Smooth muscle cell (in vitro differentiated cells): ENCODE results near the gene HOMER1. TPM values are rescaled to one million over a fixed set of nuclear protein-coding genes. Genes with fewer than 3 reads are reported as not detected.

Source experiments
- DNase-seq: peaks from one replicate; lab custom pipeline; 2025; ENCODE audit not compliant: unreplicated experiment; lab: John Stamatoyannopoulos, UW
- H2AFZ ChIP-seq: fragments of 200-600 bp; sonication (generic); 2 replicates; pipeline ENCODE4 v1.6.0; 2016; ENCODE audit warnings: antibody characterized with exemption, low read depth, mild to moderate bottlenecking
- H3F3A ChIP-seq: fragments of 200-600 bp; sonication (generic); 2 replicates; pipeline ENCODE4 v1.6.0; 2017; ENCODE audit warnings: antibody characterized with exemption, low read depth
- H3K27ac ChIP-seq: fragments of 200-600 bp; sonication (generic); 2 replicates; pipeline ENCODE4 v1.5.1; 2016; ENCODE audit warnings: low read depth, mild to moderate bottlenecking
- H3K27me3 ChIP-seq: fragments of 200-600 bp; sonication (generic); 2 replicates; pipeline ENCODE4 v1.6.1; 2016; ENCODE audit warnings: low read depth, mild to moderate bottlenecking
- H3K36me3 ChIP-seq: fragments of 200-600 bp; sonication (generic); 2 replicates; pipeline ENCODE4 v1.5.1; 2016; ENCODE audit warnings: low read depth
- H3K4me1 ChIP-seq: fragments of 200-600 bp; sonication (generic); 2 replicates; pipeline ENCODE4 v1.5.1; 2016; ENCODE audit warnings: low read depth
- H3K4me2 ChIP-seq: fragments of 200-600 bp; sonication (generic); 2 replicates; pipeline ENCODE4 v1.6.0; 2016; ENCODE audit warnings: mild to moderate bottlenecking
- H3K4me3 ChIP-seq: fragments of 200-600 bp; sonication (generic); 2 replicates; pipeline ENCODE4 v1.5.1; 2016; ENCODE audit warnings: mild to moderate bottlenecking
- H3K79me2 ChIP-seq: fragments of 200-600 bp; sonication (generic); 2 replicates; pipeline ENCODE4 v1.6.0; 2016; ENCODE audit warnings: low read depth, mild to moderate bottlenecking
- H3K9ac ChIP-seq: fragments of 200-600 bp; sonication (generic); 2 replicates; pipeline ENCODE4 v1.6.0; 2016; ENCODE audit warnings: low read depth
- H3K9me3 ChIP-seq: fragments of 200-600 bp; sonication (generic); replicated peaks from 2 replicates; pipeline ENCODE4 v1.5.1; 2016; ENCODE audit warnings: low read depth
- H4K20me1 ChIP-seq: fragments of 200-600 bp; sonication (generic); 2 replicates; pipeline ENCODE4 v1.6.0; 2016; ENCODE audit warnings: low read depth
- CTCF ChIP-seq: fragments of 200-600 bp; sonication (generic); IDR thresholded peaks from 2 replicates; pipeline ENCODE4 v1.5.1; 2017; ENCODE audit warnings: borderline replicate concordance, mild to moderate bottlenecking, antibody characterized with exemption; ENCODE audit not compliant: insufficient read depth, poor library complexity, severe bottlenecking
- WGBS: methylation state at CpG from one replicate; pipeline ENCODE4 v1.1.7; 2016; ENCODE audit warnings: low lambda C conversion rate; 5-methylcytosine and 5-hydroxymethylcytosine counted together
- polyA plus RNA-seq: library from polyadenylated mRNA; unstranded; fragments of >200 nt; fragmentation: Nextera tagmentation; extraction: Ambion mirVana; gene quantifications from 2 replicates; pipeline ENCODE4 v1.2.1, GENCODE V29; 2016
- total RNA-seq: library from RNA; depleted of rRNA; stranded (reverse); fragments of >200 nt; gene quantifications from 2 replicates; pipeline ENCODE4 v1.2.3, GENCODE V29; 2014

The HOMER1 gene
- total and polyA plus RNA-seq, 2 experiments from 2014 or later = 4.4 to 14.9 TPM

DNA sequence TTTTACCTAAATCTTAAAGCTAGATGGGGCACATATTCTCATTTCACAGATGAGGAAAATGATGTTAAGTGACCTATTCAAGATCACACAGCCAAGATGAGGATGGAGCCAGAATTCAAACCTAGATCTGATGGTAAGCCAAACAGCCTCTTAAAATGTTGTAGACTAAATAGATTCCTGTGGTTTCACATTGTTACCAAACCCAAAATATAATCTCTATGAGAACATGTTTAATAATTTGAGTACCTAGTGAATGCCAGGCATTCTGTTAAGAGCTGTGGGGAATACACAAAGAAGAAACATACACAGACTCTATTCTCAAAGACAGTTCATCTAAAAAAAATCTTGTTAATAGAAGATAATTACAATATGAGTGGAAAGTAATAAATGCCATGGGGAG, 25.2 kb downstream of the HOMER1 start:
- Histone ChIP-seq H3K79me2 (peaks cover 15% of the 10 kb centered on the region), H2AFZ (no peak overlapping the region), H4K20me1 (peaks cover 25% of the 10 kb centered on the region), H3K27ac (peak overlapping the region; percentile 44), H3K4me3 (no peak overlapping the region), H3K4me2 (no peak overlapping the region), H3K9ac (no peak overlapping the region), H3K27me3 (no peaks in the 10 kb centered on the region), H3K9me3 (no peaks in the 10 kb centered on the region), H3F3A (no peaks in the 10 kb centered on the region), H3K4me1 (peaks cover 11% of the 10 kb centered on the region), H3K36me3 (no peaks in the 10 kb centered on the region)
- no peak for TF ChIP-seq CTCF
- no peak for DNase-seq

DNA sequence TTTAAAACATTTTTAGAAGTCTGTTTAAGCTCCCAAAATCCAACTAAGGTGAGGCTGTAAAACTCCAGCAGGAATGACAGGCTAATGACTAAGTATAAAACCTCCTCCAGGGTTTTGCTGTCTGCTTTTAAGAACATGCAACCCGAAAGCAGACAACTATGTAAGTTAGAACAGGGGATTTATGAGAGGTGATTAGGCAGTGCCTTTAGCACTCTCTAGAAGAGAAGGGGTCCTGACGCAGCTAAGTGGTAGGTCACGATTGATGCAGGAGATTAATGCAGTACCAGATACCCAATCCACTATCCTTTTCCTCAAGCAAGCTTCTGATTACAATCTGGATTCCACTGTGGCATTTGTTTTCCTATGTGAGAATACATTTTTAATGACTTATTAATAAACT, 25.9 kb downstream of the HOMER1 start:
- peaks cover 18% of the 10 kb centered on the region for H3K79me2 ChIP-seq
- no peak overlapping the region for H3K9ac ChIP-seq
- H3K36me3 ChIP-seq = no peaks in the 10 kb centered on the region
- H3K9me3 ChIP-seq = no peaks in the 10 kb centered on the region
- H3K4me2 ChIP-seq = peak overlapping the region; percentile 2
- H2AFZ ChIP-seq = no peak overlapping the region
- no peak for TF ChIP-seq CTCF
- 16% methylated on average over 3 of the region's 3 CpGs for WGBS
- no peak overlapping the region for H3K4me3 ChIP-seq
- H4K20me1 ChIP-seq = peaks cover 27% of the 10 kb centered on the region
- DNase-seq = no peak
- H3K4me1 ChIP-seq = peaks cover 8% of the 10 kb centered on the region
- no peaks in the 10 kb centered on the region for H3K27me3 ChIP-seq
- no peaks in the 10 kb centered on the region for H3F3A ChIP-seq
- H3K27ac ChIP-seq = peak overlapping the region; percentile 44

GRCh38 chr5:79487251-79487650, 26.7 kb downstream of the HOMER1 start:
- Histone ChIP-seq H3K27me3 (no peaks in the 10 kb centered on the region), H3K9me3 (no peaks in the 10 kb centered on the region), H3K9ac (no peak overlapping the region), H2AFZ (no peak overlapping the region), H3K4me1 (peaks cover 8% of the 10 kb centered on the region), H3K4me3 (no peak overlapping the region), H3K79me2 (peaks cover 24% of the 10 kb centered on the region), H4K20me1 (peaks cover 33% of the 10 kb centered on the region), H3K27ac (peak overlapping the region; percentile 44), H3F3A (no peaks in the 10 kb centered on the region), H3K36me3 (no peaks in the 10 kb centered on the region), H3K4me2 (no peak overlapping the region)
- no peak for TF ChIP-seq CTCF
- WGBS = 78% methylated on average over 3 of the region's 3 CpGs
- DNase-seq = no peak

DNA sequence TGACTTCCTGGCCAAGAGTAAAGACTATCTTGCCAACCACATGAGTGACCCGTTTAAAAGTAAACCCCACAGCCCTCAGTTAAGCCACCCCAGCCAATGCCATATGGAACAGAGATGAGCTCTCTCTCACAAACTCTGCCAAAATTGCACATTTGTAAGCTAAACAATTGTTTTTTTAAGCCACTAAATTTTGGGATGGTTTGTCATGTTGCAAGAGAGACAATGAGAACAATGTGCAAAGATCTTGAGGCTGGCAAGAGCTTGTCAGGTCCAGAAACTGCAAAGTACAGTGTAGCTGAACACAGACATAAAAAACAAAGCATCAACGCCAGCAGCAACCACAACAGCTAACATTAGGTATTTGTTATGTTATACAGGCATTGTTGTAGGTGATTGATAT, 27.8 kb downstream of the HOMER1 start:
- TF ChIP-seq CTCF = no peak
- Histone ChIP-seq H3K79me2 (peaks cover 24% of the 10 kb centered on the region), H3K4me3 (no peak overlapping the region), H2AFZ (no peak overlapping the region), H4K20me1 (peaks cover 45% of the 10 kb centered on the region), H3F3A (no peaks in the 10 kb centered on the region), H3K4me1 (peaks cover 8% of the 10 kb centered on the region), H3K9me3 (no peaks in the 10 kb centered on the region), H3K27ac (no peak overlapping the region), H3K9ac (no peak overlapping the region), H3K36me3 (no peaks in the 10 kb centered on the region), H3K27me3 (no peaks in the 10 kb centered on the region), H3K4me2 (no peak overlapping the region)
- DNase-seq = no peak
- WGBS = 92% methylated on average over 2 of the region's 2 CpGs
